HEK293 (cell line): ENCODE data around the gene CDYL2.

Experiments
- CTCF ChIP-seq: fragments of 450-650 bp; formaldehyde crosslinking; IDR thresholded peaks from 2 replicates; pipeline ENCODE4 v1.5.1; 2016; ENCODE audit warnings: missing biosample characterization, missing genetic modification characterization
- KLF8 ChIP-seq: fragments of 450-650 bp; formaldehyde crosslinking; IDR thresholded peaks from 2 replicates; pipeline ENCODE4 v1.5.1; 2016; ENCODE audit warnings: missing biosample characterization, missing genetic modification characterization
- ZBTB20 ChIP-seq: fragments of 450-650 bp; formaldehyde crosslinking; IDR thresholded peaks from 2 replicates; pipeline ENCODE4 v1.5.1; 2016; ENCODE audit warnings: missing biosample characterization, missing genetic modification characterization
- ZNF121 ChIP-seq: fragments of 450-650 bp; formaldehyde crosslinking; IDR thresholded peaks from 2 replicates; pipeline ENCODE4 v1.5.1; 2016; ENCODE audit warnings: missing biosample characterization, missing genetic modification characterization
- ZNF138 ChIP-seq: fragments of 450-650 bp; formaldehyde crosslinking; IDR thresholded peaks from 2 replicates; pipeline ENCODE4 v1.5.1; 2016; ENCODE audit warnings: missing biosample characterization, missing genetic modification characterization, borderline replicate concordance
- ZNF24 ChIP-seq: fragments of 450-650 bp; formaldehyde crosslinking; IDR thresholded peaks from 2 replicates; pipeline ENCODE4 v1.5.1; 2016; ENCODE audit warnings: missing biosample characterization, missing genetic modification characterization
- ZNF274 ChIP-seq, 2 experiments: fragments of 200-500 bp in 1 of 2; fragments of 450-650 bp in 1 of 2; sonication (Bioruptor generic) in 1 of 2; formaldehyde crosslinking in 1 of 2; IDR thresholded peaks; 2 replicates each; pipeline versions ENCODE4 v1.5.1 to v1.6.1; 2014 to 2016; ENCODE audit warnings: borderline replicate concordance in 1 of 2, inconsistent platforms in 1 of 2, low read length in 1 of 2, missing biosample characterization in 1 of 2, missing genetic modification characterization in 1 of 2
- TF ChIP-seq, protein P1 (sequence below): fragments of 450-650 bp; formaldehyde crosslinking; IDR thresholded peaks from 2 replicates; pipeline ENCODE4 v1.5.1; 2016; ENCODE audit warnings: missing biosample characterization, missing genetic modification characterization, low read depth

DNA sequence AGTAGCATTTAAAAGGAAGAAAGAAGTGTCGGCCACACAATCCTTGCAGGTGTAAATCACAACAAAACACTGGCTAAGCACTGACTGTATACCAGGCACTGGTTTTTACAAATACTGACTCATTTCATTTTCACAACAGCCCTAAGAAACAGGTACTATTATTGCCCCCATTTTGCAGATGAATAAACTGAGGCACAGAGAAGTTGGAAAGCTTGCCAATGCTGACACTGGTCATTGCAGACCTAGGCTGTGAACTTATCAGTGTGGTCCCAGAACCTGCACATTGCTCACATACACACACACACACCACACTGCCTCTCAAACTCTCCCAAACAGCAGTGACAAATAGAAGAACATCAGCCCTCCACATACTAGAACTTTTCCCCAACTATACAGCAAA, 37.6 kb downstream of the CDYL2 start:
- no peak for TF ChIP-seq CTCF
- no peak for TF ChIP-seq ZNF24 (tag by site-specific recombination)
- TF ChIP-seq, protein P1, sequence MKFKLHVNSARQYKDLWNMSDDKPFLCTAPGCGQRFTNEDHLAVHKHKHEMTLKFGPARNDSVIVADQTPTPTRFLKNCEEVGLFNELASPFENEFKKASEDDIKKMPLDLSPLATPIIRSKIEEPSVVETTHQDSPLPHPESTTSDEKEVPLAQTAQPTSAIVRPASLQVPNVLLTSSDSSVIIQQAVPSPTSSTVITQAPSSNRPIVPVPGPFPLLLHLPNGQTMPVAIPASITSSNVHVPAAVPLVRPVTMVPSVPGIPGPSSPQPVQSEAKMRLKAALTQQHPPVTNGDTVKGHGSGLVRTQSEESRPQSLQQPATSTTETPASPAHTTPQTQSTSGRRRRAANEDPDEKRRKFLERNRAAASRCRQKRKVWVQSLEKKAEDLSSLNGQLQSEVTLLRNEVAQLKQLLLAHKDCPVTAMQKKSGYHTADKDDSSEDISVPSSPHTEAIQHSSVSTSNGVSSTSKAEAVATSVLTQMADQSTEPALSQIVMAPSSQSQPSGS (tag by site-specific recombination): no peak
- no peak for TF ChIP-seq ZBTB20 (tag by site-specific recombination)
- TF ChIP-seq ZNF121: no peak
- TF ChIP-seq KLF8 (tag by site-specific recombination): no peak
- TF ChIP-seq ZNF138 (tag by site-specific recombination): no peak
- TF ChIP-seq ZNF274 (IDR thresholded peaks at IDR 0.05; ENCODE audit: low read length): no peak
- no peak for TF ChIP-seq ZNF274 (tag by site-specific recombination; IDR thresholded peaks at IDR 0.05; ENCODE audit: borderline replicate concordance)
